ENCODE results near the gene PM20D1. TPM values are rescaled to one million over a fixed set of nuclear protein-coding genes. Genes with fewer than 3 reads are reported as not detected.

The PM20D1 gene
- total RNA-seq, 1 donor from 2014 or later: not detected

DNA sequence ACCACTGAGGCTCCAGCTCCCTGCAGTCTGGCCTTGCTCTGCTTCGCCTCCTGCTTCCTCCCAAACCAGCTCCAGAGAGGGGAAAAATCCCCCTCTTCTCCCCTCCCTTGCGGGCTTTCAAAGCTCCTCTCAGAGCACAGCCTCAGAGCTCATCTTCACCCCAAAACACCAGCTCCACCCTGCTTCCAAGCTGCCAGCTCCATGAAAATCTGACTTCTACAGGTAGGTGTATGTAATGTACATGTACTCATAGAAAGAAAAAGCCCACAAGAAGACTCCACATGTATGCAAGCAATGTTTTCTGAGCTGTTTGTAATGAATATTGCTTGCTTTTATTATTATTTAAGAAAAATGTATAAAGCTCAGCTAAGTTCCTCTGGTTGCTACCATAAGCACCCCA is 45.3 kb downstream of the PM20D1 start:
- Histone ChIP-seq H3K9me3 (no peaks in the 10 kb centered on the region), H3K4me1 (peaks cover 15 to 53% of the 10 kb centered on the region in 2 donors), H3K27ac (no peak overlapping the region), H3K27me3 (no peaks in the 10 kb centered on the region), H3K4me3 (peak overlapping the region in 1 of 2 donors; percentile 11), H3K36me3 (peaks cover 14% of the 10 kb centered on the region in 2 donors)
- intact Hi-C loops (cut with DNase I): no loop called here
- TF ChIP-seq, protein P1, sequence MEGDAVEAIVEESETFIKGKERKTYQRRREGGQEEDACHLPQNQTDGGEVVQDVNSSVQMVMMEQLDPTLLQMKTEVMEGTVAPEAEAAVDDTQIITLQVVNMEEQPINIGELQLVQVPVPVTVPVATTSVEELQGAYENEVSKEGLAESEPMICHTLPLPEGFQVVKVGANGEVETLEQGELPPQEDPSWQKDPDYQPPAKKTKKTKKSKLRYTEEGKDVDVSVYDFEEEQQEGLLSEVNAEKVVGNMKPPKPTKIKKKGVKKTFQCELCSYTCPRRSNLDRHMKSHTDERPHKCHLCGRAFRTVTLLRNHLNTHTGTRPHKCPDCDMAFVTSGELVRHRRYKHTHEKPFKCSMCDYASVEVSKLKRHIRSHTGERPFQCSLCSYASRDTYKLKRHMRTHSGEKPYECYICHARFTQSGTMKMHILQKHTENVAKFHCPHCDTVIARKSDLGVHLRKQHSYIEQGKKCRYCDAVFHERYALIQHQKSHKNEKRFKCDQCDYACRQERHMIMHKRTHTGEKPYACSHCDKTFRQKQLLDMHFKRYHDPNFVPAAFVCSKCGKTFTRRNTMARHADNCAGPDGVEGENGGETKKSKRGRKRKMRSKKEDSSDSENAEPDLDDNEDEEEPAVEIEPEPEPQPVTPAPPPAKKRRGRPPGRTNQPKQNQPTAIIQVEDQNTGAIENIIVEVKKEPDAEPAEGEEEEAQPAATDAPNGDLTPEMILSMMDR (IDR thresholded peaks at IDR 0.05): no peak
- DNase-seq (ENCODE audit: low spot score in 2 of 2): no peak

DNA sequence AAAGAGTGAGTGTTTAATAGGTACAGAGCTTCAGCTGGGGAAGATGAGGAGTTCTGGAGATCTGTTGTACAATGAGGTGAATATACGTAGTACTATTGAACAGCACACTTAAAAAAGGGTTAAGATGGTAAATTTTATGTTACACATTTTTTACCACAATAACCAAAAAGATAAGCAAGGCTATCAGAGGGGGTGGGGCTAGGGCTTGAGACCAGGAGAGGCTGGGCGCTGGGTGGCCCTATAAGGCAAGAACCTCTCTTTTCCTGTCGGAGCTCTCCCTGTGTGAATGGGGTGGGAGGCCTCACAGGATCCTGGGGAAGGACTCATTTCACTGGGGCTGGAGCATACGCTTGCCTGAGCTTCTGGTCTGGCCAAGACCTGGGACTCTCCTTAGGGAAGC is 45.9 kb downstream of the PM20D1 start:
- H3K36me3 ChIP-seq: peaks cover 20% of the 10 kb centered on the region in 2 donors

DNA sequence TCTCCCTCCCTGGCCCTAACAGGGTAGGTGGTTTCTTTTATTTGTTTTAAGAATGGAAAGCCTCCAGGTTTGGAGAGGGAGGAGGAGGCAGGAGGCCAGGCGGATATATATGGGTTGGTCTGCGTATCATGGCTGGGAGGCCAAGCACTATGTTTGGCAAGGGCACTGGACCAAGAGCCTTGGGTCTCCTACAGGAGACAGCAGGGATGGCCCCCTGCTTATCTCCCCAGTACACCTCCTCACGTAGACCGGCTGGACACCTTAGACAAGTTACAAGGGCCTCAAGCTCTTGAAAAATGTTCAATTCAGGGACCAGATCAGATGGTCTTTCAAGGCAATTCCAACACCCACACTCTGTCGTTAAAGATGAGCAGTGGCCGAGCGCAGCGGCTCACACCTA is 47.9 kb downstream of the PM20D1 start:
- H3K4me1 ChIP-seq: peaks cover 10 to 42% of the 10 kb centered on the region in 2 donors
- intact Hi-C loops (cut with DNase I): no loop called here
- TF ChIP-seq, protein P1 (IDR thresholded peaks at IDR 0.05): no peak
- H3K4me3 ChIP-seq: no peak overlapping the region
- H3K36me3 ChIP-seq: peaks cover 39% of the 10 kb centered on the region in 2 donors
- H3K27me3 ChIP-seq: no peaks in the 10 kb centered on the region
- no peaks in the 10 kb centered on the region for H3K9me3 ChIP-seq
- no peak overlapping the region for H3K27ac ChIP-seq
- no peak for DNase-seq (ENCODE audit: low spot score in 2 of 2)

More for the DNA sequence above, 45.9 kb downstream of the PM20D1 start:
- Histone ChIP-seq H3K4me3 (no peak overlapping the region), H3K4me1 (peaks cover 10 to 47% of the 10 kb centered on the region in 2 donors), H3K9me3 (no peaks in the 10 kb centered on the region), H3K27ac (no peak overlapping the region), H3K27me3 (no peaks in the 10 kb centered on the region)
- TF ChIP-seq, protein P1 (IDR thresholded peaks at IDR 0.05): no peak
- no peak for DNase-seq (ENCODE audit: low spot score in 2 of 2)
- intact Hi-C loops (cut with DNase I): no loop called here

- no peak overlapping the region for H3K27ac ChIP-seq
- peaks cover 48 to 49% of the 10 kb centered on the region in 2 donors for H3K36me3 ChIP-seq
Observed at GRCh38 chr1:205800981-205801703, 48.8 kb downstream of the PM20D1 start.

DNA sequence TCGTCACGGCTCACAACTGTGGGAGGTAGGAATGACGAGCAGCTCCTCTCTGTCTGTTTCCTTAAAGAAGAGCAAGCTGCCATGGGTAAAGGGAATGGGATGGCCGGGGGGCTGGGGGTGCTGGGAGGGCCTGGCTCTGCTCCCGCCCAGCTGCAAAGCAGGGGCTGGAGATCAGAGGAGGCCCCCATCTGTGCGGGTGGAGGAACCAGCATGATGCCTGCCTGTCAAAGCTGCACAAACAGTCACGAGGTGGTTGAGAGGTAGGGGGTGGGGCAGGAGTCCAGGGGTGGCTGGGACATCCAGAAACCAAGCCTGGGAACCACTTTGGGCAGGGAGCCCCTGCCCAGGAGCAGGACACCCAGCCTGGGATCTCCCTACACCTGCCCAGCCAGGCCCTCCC is 49.5 kb downstream of the PM20D1 start:
- no peak for DNase-seq (ENCODE audit: low spot score in 2 of 2)
- Histone ChIP-seq H3K4me1 (peaks cover 4 to 25% of the 10 kb centered on the region in 2 donors), H3K4me3 (no peak overlapping the region), H3K9me3 (no peaks in the 10 kb centered on the region), H3K36me3 (peaks cover 55 to 56% of the 10 kb centered on the region in 2 donors), H3K27me3 (no peaks in the 10 kb centered on the region), H3K27ac (no peak overlapping the region)
- intact Hi-C loops (cut with DNase I): no loop called here
- TF ChIP-seq, protein P1 (IDR thresholded peaks at IDR 0.05): no peak

More at GRCh38 chr1:205800981-205801703, 48.8 kb downstream of the PM20D1 start:
- Histone ChIP-seq H3K4me3 (no peak overlapping the region), H3K4me1 (peaks cover 7 to 32% of the 10 kb centered on the region in 2 donors), H3K27me3 (no peaks in the 10 kb centered on the region), H3K9me3 (no peaks in the 10 kb centered on the region)
- TF ChIP-seq, protein P1 (IDR thresholded peaks at IDR 0.05): no peak
- DNase-seq (ENCODE audit: low spot score in 2 of 2): no peak
- intact Hi-C loops (cut with DNase I): no loop called here

All from ascending aorta (tissue), 2 donors.